Calu3 (cell line): ENCODE results near the gene ZPBP2. TPM values are rescaled to one million over a fixed set of nuclear protein-coding genes. Genes with fewer than 3 reads are reported as not detected.
A peak's percentile ranks its signal among the peaks of the same experiment; 100 is the strongest.

Experiments
- Bru-seq: library from RNA; stranded (reverse); fragments of 400-500 nt; gene quantifications from one replicate; lab custom pipeline; 2021; lab: Mats Ljungman, UMichigan
- BruChase-seq, 2 experiments: library from RNA; stranded (reverse); fragments of 400-500 nt; gene quantifications; one replicate each; lab custom pipeline; 2021; lab: Mats Ljungman, UMichigan
- BruUV-seq: library from RNA; stranded (reverse); fragments of 400-500 nt; replicated peaks from 2 replicates; lab custom pipeline; 2021; lab: Mats Ljungman, UMichigan
- CTCF ChIA-PET: fragments of 300-600 bp; sonication (Branson Sonifier 250); formaldehyde crosslinking; loops from one replicate; lab custom pipeline; 2022; ENCODE audit warnings: antibody characterized with exemption; lab: Charles Lee
- DNase-seq: peaks from one replicate; pipeline ENCODE4 v3.0.0; 2022
- H3K27ac Mint-ChIP-seq: one replicate; pipeline ENCODE4 v1.8.0; 2022; ENCODE audit warnings: mixed read lengths; ENCODE audit not compliant: unreplicated experiment
- H3K27me3 Mint-ChIP-seq: one replicate; pipeline ENCODE4 v1.8.0; 2022; ENCODE audit warnings: mixed read lengths; ENCODE audit not compliant: unreplicated experiment
- H3K36me3 Mint-ChIP-seq: one replicate; pipeline ENCODE4 v1.8.0; 2022; ENCODE audit warnings: mild to moderate bottlenecking, moderate library complexity, mixed read lengths; ENCODE audit not compliant: insufficient read depth, unreplicated experiment
- H3K4me1 Mint-ChIP-seq: one replicate; pipeline ENCODE4 v1.8.0; 2022; ENCODE audit warnings: mild to moderate bottlenecking, low read depth, mixed read lengths; ENCODE audit not compliant: unreplicated experiment
- H3K4me3 Mint-ChIP-seq: one replicate; pipeline ENCODE4 v1.8.0; 2022; ENCODE audit warnings: mild to moderate bottlenecking, low read depth, moderate library complexity, mixed read lengths; ENCODE audit not compliant: unreplicated experiment
- H3K9me3 Mint-ChIP-seq: one replicate; pipeline ENCODE4 v1.8.0; 2022; ENCODE audit warnings: low read depth, mixed read lengths; ENCODE audit not compliant: unreplicated experiment
- intact Hi-C: fragments of 100-400 bp; cut with micrococcal nuclease; formaldehyde crosslinking; loops from one replicate; pipeline ENCODE4 v1.10.0; 2022; ENCODE audit not compliant: unreplicated experiment
- long read RNA-seq: library from polyadenylated mRNA; stranded (forward); transcript quantifications from one replicate; pipeline ENCODE4 v2.0.0, GENCODE V29; 2022
- total RNA-seq: library from RNA; stranded (reverse); gene quantifications from 2 replicates; pipeline ENCODE4 v1.2.3, GENCODE V29; 2022
- TF ChIP-seq, protein P1 (sequence below): fragments of 200-600 bp; IDR thresholded peaks from one replicate; pipeline ENCODE4 v1.8.0; 2022; ENCODE audit warnings: antibody characterized with exemption; ENCODE audit not compliant: unreplicated experiment

Gene ZPBP2, protein sequence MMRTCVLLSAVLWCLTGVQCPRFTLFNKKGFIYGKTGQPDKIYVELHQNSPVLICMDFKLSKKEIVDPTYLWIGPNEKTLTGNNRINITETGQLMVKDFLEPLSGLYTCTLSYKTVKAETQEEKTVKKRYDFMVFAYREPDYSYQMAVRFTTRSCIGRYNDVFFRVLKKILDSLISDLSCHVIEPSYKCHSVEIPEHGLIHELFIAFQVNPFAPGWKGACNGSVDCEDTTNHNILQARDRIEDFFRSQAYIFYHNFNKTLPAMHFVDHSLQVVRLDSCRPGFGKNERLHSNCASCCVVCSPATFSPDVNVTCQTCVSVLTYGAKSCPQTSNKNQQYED
- total RNA-seq (not detected in 2 replicates), Bru-seq, nascent RNA (percentile 5 among the genes with signal in this experiment), BruChase-seq, experiment 1, labeled RNA remaining after a 6-hour chase (percentile 11 among the genes with signal in this experiment), BruChase-seq, experiment 2, labeled RNA remaining after a 2-hour chase (not detected)
- long read RNA-seq, result 0 reads

DNA sequence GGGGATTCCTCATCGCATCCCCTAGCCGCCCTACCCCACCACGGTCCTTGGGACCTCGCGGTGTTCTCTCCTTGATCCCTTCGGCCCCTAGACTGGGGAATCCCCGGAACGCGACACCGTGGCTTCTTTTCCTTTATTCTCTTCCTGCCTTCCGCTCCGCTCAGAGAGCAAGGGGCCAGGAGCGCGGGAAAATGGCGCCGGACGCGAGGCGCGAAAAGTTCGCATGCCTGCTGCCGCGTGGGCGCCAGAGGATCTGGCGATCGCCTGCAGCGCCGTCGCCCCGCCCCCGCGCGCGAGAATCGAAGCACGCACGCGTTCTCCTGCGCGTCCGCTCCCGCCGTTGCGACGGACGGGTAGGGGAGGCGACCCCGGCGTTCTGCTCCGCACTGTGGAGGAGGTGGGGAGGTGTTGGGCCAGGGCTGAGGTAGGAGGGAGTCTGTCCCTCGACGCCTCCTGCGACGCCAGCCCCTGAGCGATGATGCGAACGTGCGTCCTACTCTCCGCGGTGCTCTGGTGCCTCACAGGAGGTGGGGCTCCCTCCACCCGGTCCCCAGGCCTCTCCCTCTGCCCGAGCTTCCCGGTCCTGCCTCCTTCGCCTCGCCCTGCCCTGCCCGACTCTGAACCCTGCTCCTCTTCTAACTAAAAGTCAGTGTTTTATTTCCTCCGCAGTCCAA is at the start of gene ZPBP2:
TSS of gene ZPBP2 (plus strand) at position 323 of the 674 bp plus-strand sequence. CDS start at position 476, 153 bp downstream.
- Mint-ChIP-seq H3K36me3 (peaks cover 20% of the 10 kb centered on the region), H3K9me3 (peaks cover 4% of the 10 kb centered on the region), H3K4me3 (no peak within 1 kb of the TSS), H3K4me1 (peaks cover 36% of the 10 kb centered on the region), H3K27ac (no peak within 1 kb of the TSS), H3K27me3 (peaks cover 49% of the 10 kb centered on the region)
- no TSS peak for BruUV-seq
- CTCF ChIA-PET, result interaction anchor here (0.6 to 9.3 kb wide), 49 partner anchors 8 to 369 kb away, joined by 3 to 1000 read pairs (median 4); partner anchors contain the start of genes ERBB2, GSDMA, GSDMB and MIEN1
- TF ChIP-seq, protein P1, sequence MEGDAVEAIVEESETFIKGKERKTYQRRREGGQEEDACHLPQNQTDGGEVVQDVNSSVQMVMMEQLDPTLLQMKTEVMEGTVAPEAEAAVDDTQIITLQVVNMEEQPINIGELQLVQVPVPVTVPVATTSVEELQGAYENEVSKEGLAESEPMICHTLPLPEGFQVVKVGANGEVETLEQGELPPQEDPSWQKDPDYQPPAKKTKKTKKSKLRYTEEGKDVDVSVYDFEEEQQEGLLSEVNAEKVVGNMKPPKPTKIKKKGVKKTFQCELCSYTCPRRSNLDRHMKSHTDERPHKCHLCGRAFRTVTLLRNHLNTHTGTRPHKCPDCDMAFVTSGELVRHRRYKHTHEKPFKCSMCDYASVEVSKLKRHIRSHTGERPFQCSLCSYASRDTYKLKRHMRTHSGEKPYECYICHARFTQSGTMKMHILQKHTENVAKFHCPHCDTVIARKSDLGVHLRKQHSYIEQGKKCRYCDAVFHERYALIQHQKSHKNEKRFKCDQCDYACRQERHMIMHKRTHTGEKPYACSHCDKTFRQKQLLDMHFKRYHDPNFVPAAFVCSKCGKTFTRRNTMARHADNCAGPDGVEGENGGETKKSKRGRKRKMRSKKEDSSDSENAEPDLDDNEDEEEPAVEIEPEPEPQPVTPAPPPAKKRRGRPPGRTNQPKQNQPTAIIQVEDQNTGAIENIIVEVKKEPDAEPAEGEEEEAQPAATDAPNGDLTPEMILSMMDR, result no peak
- peak; percentile 77 for DNase-seq
- intact Hi-C loops, result no loop called here

DNA sequence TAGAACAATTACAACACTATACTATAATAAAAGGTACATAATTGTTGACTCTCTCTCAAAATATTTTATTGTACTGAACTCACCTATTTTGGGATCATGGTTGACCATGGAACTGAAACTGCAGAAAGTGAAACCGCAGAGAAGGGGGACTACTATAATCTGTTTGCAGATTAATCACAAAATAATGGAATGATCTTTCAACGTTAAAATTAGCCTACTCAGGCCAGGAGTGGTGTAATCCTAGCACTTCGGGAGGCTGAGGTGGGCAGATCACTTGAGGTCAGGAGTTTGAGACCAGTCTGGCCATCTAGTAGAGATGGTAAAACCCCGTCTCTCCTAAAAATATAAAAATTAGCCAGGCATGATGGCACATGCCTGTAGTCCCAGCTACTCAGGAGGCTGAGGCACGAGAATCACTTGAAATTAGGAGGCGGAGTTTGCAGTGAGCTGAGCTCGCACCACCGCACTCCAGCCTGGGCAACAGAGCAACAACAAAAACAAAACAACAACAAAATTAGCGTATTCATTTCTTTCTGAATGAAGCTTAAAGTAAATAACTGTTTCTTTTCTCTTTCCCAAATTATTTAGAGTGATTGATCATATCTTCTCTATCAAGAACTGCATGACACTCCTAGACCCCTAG is 49.5 kb upstream of the ZPBP2 start:
- intact Hi-C loops, result loop anchor here (10.0 kb wide), 1 partner anchor 824 kb away; no protein-coding TSS in a partner anchor
- Mint-ChIP-seq H3K4me1 (peaks cover 9% of the 10 kb centered on the region), H3K36me3 (no peaks in the 10 kb centered on the region), H3K9me3 (peaks cover 9% of the 10 kb centered on the region), H3K4me3 (no peak overlapping the region), H3K27me3 (no peaks in the 10 kb centered on the region), H3K27ac (no peak overlapping the region)
- TF ChIP-seq, protein P1, result no peak
- DNase-seq, result no peak
- CTCF ChIA-PET, result interaction anchor here (0.7 to 31.7 kb wide), 40 partner anchors 12 to 741 kb away, joined by 3 to 1809 read pairs (median 16); partner anchors contain the start of genes ERBB2, GRB7, GSDMA and GSDMB
- BruUV-seq, result no TSS peak

DNA sequence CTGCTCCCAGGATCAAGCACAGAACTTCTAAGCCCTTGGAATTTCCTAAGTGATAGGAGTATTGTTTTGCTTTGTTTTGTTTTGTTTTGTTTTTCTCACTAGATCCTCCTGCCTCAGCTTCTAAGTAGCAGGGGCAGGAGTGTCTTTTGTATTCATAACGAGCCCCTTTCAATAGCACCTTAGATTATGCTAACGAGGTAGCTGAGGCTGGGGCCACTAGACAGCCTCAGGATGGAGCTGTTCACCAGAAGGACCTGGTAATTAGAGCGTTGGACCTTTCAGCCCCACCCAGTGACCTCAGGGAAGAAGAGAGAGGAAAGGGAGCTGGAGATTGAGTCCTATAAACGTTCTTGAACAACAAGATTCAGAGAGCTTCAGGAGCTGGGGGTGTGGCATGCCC is 47.5 kb upstream of the ZPBP2 start:
- Mint-ChIP-seq H3K27ac (no peak overlapping the region), H3K4me1 (peaks cover 9% of the 10 kb centered on the region)
- CTCF ChIA-PET, result interaction anchor here (0.5 to 31.7 kb wide), 59 partner anchors 7 to 740 kb away, joined by 3 to 1809 read pairs (median 10); partner anchors contain the start of genes ERBB2, GRB7, GSDMA and GSDMB

More for the DNA sequence above, 47.5 kb upstream of the ZPBP2 start:
- peak; percentile 75 for DNase-seq
- no TSS peak for BruUV-seq
- TF ChIP-seq, protein P1, result no peak
- H3K36me3 Mint-ChIP-seq, result no peaks in the 10 kb centered on the region
- H3K9me3 Mint-ChIP-seq, result peaks cover 19% of the 10 kb centered on the region
- intact Hi-C loops, result no loop called here
- no peaks in the 10 kb centered on the region for H3K27me3 Mint-ChIP-seq
- H3K4me3 Mint-ChIP-seq, result no peak overlapping the region
